Forelimb muscle (tissue), 1 donor: Measurements from ENCODE around the gene ATP11B. TPM values are rescaled to one million over a fixed set of nuclear protein-coding genes. Genes with fewer than 3 reads are reported as not detected.
"Not testable (repeated sequence)": the region's sequence is repeated elsewhere in the genome, so short reads cannot be mapped to it uniquely, and the experiment has no call there.

ENCODE experiments used
- DNase-seq: peaks from one replicate; pipeline ENCODE4 v3.0.0-alpha.2; 2013; ENCODE audit warnings: low read depth
- polyA plus RNA-seq: library from polyadenylated mRNA; unstranded; fragments of 120-200 nt; gene quantifications from one replicate; pipeline ENCODE4 v1.2.1, GENCODE V29; 2013; ENCODE audit not compliant: insufficient read length

ATP11B gene
- polyA plus RNA-seq, 1 donor: 45.1 TPM

DNA sequence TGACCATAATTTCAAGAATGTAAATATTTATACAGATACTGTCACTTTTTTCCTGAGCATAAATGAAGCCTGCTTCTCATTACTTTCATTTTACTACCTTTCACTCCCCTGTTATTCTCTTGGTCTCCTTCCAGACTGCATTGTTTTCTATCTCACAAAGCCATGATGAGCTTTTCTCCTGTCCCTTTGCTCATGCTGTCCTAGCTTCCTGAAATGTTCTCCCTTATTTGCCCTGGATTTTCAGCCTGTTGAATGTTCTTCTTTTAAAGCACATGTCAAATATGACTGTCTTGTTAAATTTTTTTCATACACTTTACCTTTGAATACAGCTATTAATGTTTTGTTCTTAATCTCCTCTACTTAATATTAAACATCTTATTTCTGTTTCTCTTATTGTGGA is 31.7 kb downstream of the ATP11B start:
- DNase-seq: no peak

DNA sequence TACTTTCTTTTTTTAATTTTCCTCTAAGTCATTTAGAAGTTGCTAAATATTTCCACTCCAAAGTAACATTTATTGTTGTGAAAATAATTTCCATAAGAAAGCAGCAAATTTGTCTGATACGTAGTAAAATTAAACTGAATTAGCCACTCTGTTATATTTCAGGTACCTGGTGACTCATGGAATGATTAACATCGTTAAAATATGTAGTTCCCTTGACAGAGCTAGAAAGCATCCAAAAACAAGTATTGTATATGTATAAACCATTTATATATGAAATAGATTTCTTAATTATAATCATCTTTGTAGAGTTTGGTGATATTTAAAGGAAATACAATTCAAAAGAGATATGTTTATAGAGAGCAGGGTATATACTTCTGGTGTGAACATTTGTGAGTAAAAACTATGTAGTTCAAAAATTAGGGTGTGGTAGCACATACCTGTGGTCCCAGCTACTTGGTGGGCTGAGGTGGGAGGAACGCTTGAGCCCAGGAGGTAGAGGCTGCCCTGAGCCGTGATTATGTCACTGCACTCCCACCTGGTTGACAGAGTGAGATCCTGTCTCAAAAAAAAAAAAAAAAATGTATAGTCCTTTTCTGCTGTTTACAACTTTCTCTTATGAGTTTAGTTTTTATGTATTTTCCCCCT is 36.6 kb downstream of the ATP11B start:
- DNase-seq: no peak

- no peak for DNase-seq
Observed at GRCh38 chr3:182837855-182838454, 44.7 kb downstream of the ATP11B start.

- no peak for DNase-seq
Observed at GRCh38 chr3:182843478-182843877, 50.2 kb downstream of the ATP11B start.

GRCh38 chr3:182848906-182849305 is 55.6 kb downstream of the ATP11B start:
- no peak for DNase-seq

DNA sequence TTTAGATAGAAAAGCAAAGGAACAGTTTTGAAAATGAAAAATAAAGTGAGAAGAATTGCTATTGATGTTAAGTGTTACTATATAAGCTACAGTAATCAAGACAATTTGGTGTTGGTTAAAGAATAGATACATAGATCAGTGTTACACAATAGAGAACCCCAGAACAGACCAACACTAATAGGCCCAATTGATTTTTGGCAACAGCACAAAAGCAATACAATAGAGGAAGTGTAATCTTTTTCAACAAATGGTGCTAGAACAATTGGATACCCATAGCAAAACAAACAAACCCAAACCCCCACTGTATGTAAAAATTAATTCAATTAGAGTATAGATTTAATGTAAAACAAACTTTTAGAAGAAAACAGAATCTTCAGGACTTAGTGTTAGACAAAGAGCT is 61.8 kb downstream of the ATP11B start:
- DNase-seq: no peak

- no peak for DNase-seq
Observed at GRCh38 chr3:182861348-182861747, 68.0 kb downstream of the ATP11B start.

DNA sequence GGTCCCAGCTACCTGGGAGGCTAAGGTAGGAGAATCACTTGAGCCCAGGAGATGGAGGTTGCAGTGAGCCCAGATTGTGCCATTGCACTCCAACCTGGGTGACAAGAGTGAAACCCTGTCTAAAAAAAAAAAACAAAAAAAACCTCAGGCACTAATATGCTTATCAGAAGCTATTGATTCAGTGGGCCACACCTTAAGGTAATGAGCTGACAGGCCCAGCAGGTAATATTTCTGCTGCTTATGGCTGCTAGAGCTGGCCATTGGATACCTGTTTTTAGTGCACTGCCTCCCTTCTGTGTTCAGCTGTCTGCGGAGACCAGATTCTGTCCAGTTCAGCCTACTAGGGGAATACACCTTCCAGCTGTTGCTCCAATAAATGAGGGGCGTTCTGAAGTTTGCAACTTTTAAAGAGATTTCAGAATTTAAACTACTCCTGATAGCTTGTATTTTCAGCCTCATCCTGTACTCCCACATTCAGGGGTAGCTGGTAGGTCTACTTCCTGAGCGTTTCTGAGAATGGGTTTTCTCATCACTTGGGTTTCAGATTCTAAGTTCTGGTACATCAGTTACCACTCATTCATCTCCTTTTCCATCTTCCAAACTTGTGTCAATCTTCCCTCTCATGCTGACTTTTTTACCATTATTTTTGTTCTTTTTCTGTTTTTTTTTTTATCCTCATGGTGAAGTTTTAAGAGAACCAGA is 69.0 kb downstream of the ATP11B start:
- DNase-seq: no peak

- no peak for DNase-seq
Observed at GRCh38 chr3:182869059-182869458, 75.8 kb downstream of the ATP11B start.

DNA sequence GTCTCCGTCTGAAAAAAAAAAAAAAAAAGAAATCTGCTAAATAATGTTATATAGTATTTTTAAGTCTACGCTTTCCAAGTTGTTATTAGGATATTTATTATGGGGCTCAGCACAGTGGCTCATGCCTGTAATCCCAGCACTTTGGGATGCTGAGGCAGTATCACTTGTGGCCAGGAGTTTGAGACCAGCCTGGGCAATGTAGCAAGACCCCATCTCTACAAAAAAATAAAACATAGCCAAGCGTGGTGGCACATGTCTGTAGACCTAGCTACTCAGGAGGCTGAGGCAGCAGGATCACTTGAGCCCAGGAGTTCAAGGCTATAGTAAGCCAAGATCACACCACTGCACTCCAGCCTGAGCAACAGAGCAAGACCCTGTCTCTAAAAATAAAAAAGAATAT is 77.6 kb downstream of the ATP11B start:
- DNase-seq: not testable (repeated sequence)

- DNase-seq: no peak
Observed at GRCh38 chr3:182879031-182879611, 85.8 kb downstream of the ATP11B start.

DNA sequence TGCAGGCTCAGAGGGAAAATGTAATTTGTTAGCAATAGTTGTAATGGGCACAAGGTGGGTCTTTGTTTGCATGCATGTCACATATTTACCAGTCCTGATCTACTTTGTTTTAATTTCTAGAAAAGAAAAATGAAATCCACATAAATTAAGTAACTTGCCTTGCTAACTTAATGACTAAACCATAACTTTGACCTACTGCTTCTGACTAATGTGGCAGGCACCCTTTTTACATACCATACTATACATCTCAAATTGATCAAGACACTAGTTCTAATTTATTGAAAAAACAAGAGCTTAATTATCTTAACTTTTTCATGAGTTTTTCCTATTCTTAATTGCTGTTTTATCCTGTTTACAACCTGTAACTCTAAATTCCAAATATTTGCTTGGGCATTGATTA is 93.2 kb downstream of the ATP11B start:
- DNase-seq: no peak

- no peak for DNase-seq
Observed at GRCh38 chr3:182889948-182890629, 96.8 kb downstream of the ATP11B start.

DNA sequence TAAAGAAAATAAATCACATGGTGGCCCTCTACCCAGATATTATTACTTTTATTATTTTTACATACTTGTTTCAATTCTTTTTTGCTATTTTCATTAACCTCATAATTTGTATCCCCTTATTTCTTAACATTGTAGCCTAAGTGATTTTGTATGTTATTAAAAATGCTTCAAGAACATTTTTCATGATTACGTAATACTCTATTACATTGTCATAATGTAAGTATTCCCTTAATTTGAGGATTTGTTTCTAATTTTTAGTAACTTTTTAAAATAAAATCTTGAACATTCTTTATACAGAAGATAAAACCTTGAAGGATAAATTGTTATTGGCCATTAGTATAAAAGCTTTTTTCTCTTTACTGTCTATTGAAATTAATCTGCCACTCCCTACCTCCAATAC is 98.1 kb downstream of the ATP11B start:
- no peak for DNase-seq

DNA sequence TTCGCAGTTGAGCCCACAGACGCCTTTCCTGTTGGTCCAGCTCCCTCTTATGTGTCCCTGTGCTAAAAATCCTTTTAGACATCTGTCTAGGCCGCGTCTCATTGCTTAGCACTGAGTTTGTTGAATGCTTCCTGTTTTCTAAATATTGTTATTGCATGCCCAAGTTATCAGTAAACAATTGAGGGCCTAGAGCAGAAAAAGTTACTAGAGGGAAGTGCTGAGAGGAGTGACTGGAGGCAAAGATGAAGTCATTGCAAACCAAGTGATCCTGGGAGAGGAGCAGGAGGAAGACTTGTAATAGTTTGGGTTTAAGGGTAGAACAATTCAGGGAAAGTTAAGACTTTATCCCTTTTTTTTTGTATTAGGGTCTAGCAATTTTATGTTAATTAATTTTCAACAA is 98.9 kb downstream of the ATP11B start:
- no peak for DNase-seq

DNA sequence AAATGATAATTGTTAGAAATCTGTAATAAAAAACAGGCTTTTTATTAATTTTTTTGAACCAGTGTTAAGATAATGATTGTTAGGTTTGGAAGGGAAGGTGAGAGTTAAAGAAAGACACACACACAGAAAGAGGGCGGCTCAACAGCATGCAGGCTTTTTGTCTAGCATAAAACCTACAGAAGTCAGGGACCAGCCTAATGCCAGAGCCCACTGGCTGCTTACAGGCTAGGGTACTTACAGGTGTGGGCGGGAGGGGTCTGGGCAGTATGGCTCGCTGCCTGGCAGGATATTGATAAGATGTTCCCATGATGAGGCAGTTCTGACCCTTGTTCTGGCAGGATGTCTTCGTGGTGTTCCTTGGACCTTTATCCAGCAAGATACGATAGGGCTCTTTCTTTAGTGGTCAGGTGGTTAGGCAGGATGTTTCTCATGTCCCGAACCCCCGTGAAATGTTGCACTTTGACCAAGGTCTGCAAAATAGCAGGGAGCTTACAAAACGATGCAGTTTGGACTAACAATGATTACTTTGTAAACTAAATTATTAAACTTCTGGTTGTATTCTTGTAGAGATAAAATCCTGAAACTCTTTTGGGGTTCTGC is 102.3 kb downstream of the ATP11B start:
- no peak for DNase-seq

DNA sequence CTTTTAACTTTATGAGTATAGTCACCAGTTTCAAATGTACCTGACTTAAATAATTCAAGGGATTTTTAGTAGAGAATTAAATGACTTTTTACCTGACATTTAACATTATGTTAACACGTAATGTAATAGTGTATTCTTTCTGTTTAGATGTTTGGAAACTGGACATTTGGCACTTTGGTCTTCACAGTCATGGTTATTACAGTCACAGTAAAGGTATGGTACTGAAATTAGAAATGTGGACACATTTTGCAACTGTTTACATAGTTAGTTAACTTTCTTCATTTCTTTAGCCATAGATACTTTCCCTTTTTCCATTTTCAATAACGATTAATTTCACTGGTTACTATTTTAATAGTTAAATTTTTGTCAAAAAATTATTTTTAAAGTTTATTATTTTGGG is 103.2 kb downstream of the ATP11B start:
- no peak for DNase-seq

DNA sequence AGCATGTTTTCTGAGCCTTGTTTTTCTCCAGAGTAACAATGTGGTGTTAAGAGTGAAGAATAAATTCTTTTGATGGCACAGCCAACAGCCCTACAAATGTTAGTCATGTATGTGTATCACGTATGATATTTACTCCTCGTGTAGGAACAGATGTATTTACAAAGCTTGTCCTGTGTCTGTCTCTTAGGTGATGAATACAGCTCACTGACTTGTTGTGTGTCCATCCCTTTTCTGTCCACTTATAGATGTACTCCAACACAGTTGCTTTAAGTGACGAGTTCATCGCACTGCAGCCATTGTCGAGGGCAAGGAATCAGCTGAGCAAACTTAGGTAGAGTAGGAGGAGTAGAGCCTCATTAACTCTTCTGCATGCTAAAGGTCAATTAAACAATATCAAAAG is 108.9 kb downstream of the ATP11B start:
- DNase-seq: no peak

DNA sequence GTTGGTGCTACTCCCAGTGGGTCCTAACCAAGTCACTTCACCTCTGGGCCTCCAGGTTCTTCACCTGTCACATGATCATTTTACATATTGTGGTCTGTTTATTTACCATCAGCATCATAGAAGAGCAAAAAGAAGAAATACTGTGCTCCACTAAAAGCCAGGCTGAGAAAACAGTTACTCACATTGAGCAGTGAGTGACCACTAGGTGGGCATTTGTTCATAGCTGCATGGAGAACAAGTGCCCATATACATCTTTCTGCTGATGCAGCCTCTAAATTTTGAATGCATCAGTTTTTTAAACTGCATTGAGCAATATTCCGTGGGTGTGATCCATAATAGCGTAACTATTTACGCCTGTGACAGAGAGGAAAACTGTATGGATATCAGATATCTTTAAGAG is 110.9 kb downstream of the ATP11B start:
- no peak for DNase-seq

DNA sequence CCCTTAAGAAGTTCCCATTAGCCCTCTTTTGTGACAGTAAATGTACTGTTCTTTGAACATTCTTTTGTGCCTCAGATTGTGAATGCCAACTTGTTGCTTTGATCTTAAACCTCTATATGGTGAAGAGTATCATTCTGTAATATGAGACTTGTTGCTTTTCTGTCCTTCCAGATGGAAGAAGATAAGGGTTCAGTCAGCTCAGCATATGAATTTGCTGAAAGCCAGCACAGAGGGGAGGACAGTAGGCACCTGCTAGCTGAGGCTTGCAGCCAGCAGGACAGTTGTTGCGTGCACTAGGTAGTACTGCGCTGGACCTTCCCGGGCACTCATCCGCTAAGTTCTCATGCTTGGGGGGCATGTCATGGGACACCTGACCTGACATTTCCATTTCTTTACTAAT is 112.3 kb downstream of the ATP11B start:
- no peak for DNase-seq

GRCh38 chr3:182906036-182906435 is 112.7 kb downstream of the ATP11B start:
- no peak for DNase-seq

DNA sequence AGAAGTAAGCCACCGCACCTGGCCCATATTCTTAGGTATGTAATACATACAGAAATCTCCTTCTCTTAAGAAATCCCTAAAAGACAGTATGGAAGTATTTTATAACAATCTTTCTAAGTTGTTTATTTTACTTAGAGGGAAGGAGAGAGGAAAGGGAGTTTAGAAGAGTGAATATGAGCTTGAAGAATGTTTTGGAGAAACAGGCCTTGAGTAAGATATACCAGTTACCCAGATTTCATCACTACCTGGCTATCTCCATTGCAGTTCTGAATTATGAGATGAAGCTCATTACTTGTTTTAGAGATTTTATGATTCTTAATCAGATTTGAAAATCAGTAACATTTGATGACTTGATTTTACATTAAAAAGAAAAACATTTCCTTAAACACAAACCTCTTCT is 115.2 kb downstream of the ATP11B start:
- DNase-seq: no peak
